Measurements from ENCODE around the gene C4B. TPM values are rescaled to one million over a fixed set of nuclear protein-coding genes. Genes with fewer than 3 reads are reported as not detected.
"Not testable (repeated sequence)": the region's sequence is repeated elsewhere in the genome, so short reads cannot be mapped to it uniquely, and the experiment has no call there.

C4B gene
- total RNA-seq, 1 experiment from 2014 or later, result 2.7 TPM

DNA sequence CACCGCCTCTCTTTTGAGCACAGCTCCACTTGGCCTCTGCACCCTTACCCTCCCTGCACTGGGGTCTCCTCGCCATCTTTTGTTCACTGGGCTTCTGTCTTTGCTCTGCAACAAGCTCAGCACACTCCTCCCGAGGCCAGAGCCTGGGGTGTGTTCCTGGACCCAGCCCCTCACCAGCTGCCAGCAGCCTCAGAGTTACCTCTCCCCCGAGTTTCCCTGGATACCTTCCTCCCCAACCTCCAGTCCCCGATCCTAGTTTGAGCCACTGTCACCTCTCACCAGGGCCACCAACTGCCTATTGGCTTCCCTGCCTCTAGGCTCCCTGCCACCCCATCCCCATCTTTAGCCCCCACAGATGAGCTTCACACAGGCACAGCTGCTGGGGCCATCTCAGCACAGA lies 36.0 kb downstream of the C4B start:
- Histone ChIP-seq H4K91ac (ENCODE audit: insufficient read length, low read depth, low read length) (no peak overlapping the region), H2BK5ac (ENCODE audit: insufficient read length, low read length) (no peak overlapping the region), H2BK20ac (ENCODE audit: low read depth, low read length, poor library complexity, severe bottlenecking) (no peak overlapping the region), H3K4me2 (ENCODE audit: insufficient read depth, insufficient read length, low read length) (no peak overlapping the region), H3K9ac (ENCODE audit: extremely low read depth, insufficient read length, low read length) (no peak overlapping the region), H3K56ac (ENCODE audit: insufficient read length, low read depth, low read length) (no peak overlapping the region), H4K5ac (ENCODE audit: insufficient read length, low read depth, low read length) (no peak overlapping the region), H3T11ph (ENCODE audit: low read length) (no peak overlapping the region), H3K23me2 (ENCODE audit: insufficient read length, low read depth, low read length, poor library complexity, severe bottlenecking) (no peaks in the 10 kb centered on the region), H3K18ac (ENCODE audit: insufficient read length, low read depth, low read length) (no peak overlapping the region), H3K27ac (ENCODE audit: insufficient read length, low read depth, low read length) (no peak overlapping the region), H3K79me2 (ENCODE audit: insufficient read depth, low read length) (no peaks in the 10 kb centered on the region), H4K20me1 (ENCODE audit: control insufficient read depth, insufficient read depth, insufficient read length) (no peaks in the 10 kb centered on the region), H2AFZ (ENCODE audit: low read length) (no peak overlapping the region), H3K79me1 (ENCODE audit: insufficient read depth, low read depth, low read length, poor library complexity, severe bottlenecking) (no peaks in the 10 kb centered on the region), H3K23ac (ENCODE audit: insufficient read length, low read depth, low read length) (no peak overlapping the region), H2BK15ac (ENCODE audit: low read depth, low read length) (no peak overlapping the region), H3K9me3 (ENCODE audit: control insufficient read depth, low read depth, low read length) (no peaks in the 10 kb centered on the region), H4K8ac (replicated peaks; ENCODE audit: insufficient read length, low read depth, low read length) (no peak overlapping the region), H3K27me3 (ENCODE audit: insufficient read depth, low read length) (no peaks in the 10 kb centered on the region), H3K4me1 (ENCODE audit: insufficient read depth, low read length) (no peaks in the 10 kb centered on the region), H3K4ac (ENCODE audit: low read depth, low read length) (no peak overlapping the region), H2BK120ac (ENCODE audit: low read depth, low read length, poor library complexity, severe bottlenecking) (no peak overlapping the region), H3K14ac (ENCODE audit: insufficient read depth, low read length) (no peak overlapping the region), H2BK12ac (ENCODE audit: insufficient read length, low read depth, low read length) (no peak overlapping the region), H2AK5ac (ENCODE audit: insufficient read length, low read length) (no peak overlapping the region)
- Mint-ChIP-seq H3K4me1 (peaks cover 2 to 11% of the 10 kb centered on the region in 2 experiments; a peak in 3 of 4 replicates), H3K9me3 (no peaks in the 10 kb centered on the region), H3K27ac (peak overlapping the region in 2 of 3 experiments; percentile 36 to 81; a peak in 3 of 7 replicates), H3K4me3 (peak overlapping the region in 1 of 2 experiments; percentile 32; a peak in 2 of 5 replicates), H3K36me3 (ENCODE audit: insufficient read depth in 1 of 3, low read depth in 3 of 3) (no peaks in the 10 kb centered on the region; a peak in 1 of 7 replicates), H3K27me3 (ENCODE audit: low read depth) (peaks cover 3% of the 10 kb centered on the region)
- peak; percentile 13 for DNase-seq
- no CpG with 5 or more reads among the region's 5 CpGs for WGBS (ENCODE audit: extremely low coverage, insufficient read length, low lambda C conversion rate)
- TF ChIP-seq, protein P1, sequence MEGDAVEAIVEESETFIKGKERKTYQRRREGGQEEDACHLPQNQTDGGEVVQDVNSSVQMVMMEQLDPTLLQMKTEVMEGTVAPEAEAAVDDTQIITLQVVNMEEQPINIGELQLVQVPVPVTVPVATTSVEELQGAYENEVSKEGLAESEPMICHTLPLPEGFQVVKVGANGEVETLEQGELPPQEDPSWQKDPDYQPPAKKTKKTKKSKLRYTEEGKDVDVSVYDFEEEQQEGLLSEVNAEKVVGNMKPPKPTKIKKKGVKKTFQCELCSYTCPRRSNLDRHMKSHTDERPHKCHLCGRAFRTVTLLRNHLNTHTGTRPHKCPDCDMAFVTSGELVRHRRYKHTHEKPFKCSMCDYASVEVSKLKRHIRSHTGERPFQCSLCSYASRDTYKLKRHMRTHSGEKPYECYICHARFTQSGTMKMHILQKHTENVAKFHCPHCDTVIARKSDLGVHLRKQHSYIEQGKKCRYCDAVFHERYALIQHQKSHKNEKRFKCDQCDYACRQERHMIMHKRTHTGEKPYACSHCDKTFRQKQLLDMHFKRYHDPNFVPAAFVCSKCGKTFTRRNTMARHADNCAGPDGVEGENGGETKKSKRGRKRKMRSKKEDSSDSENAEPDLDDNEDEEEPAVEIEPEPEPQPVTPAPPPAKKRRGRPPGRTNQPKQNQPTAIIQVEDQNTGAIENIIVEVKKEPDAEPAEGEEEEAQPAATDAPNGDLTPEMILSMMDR (conservative IDR thresholded peaks at IDR 0.05), result no peak

DNA sequence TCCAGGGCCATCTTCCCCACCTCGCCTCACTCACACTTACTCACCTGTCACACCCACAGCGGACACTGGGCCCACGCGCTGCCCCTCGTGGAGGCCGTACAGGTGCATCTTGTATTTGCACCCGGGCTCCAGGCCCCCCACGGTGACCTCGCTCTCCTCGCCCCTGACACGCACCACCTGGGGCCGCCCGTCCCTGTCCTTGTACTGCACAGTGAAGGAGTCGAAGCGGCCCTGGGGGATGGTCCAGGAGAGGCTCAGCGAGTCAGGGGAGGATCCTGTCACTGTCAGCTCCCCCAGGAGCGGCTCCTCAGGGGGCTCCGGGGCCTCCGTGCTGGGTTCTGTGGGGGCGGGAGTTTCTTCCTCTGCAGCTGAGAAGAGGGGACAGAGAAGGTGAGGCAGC lies 38.0 kb downstream of the C4B start:
- H3K27ac Mint-ChIP-seq; H2BK5ac ChIP-seq (ENCODE audit: insufficient read length, low read length); H2AFZ ChIP-seq (ENCODE audit: low read length); H2BK12ac ChIP-seq (ENCODE audit: insufficient read length, low read depth, low read length); H2BK20ac ChIP-seq (ENCODE audit: low read depth, low read length, poor library complexity, severe bottlenecking); H4K8ac ChIP-seq (replicated peaks; ENCODE audit: insufficient read length, low read depth, low read length); H3K9me3 Mint-ChIP-seq; H3K79me2 ChIP-seq (ENCODE audit: insufficient read depth, low read length); H2AK5ac ChIP-seq (ENCODE audit: insufficient read length, low read length); DNase-seq; H3K14ac ChIP-seq (ENCODE audit: insufficient read depth, low read length); H3K23me2 ChIP-seq (ENCODE audit: insufficient read length, low read depth, low read length, poor library complexity, severe bottlenecking); H3K4me1 ChIP-seq (ENCODE audit: insufficient read depth, low read length); H3K27ac ChIP-seq (ENCODE audit: insufficient read length, low read depth, low read length); H3K79me1 ChIP-seq (ENCODE audit: insufficient read depth, low read depth, low read length, poor library complexity, severe bottlenecking); H2BK15ac ChIP-seq (ENCODE audit: low read depth, low read length); H3K56ac ChIP-seq (ENCODE audit: insufficient read length, low read depth, low read length); H3K27me3 ChIP-seq (ENCODE audit: insufficient read depth, low read length); H3K4ac ChIP-seq (ENCODE audit: low read depth, low read length); H3K4me2 ChIP-seq (ENCODE audit: insufficient read depth, insufficient read length, low read length); H3K9me3 ChIP-seq (ENCODE audit: control insufficient read depth, low read depth, low read length); H3K4me1 Mint-ChIP-seq; H3T11ph ChIP-seq (ENCODE audit: low read length); H4K91ac ChIP-seq (ENCODE audit: insufficient read length, low read depth, low read length); H3K9ac ChIP-seq (ENCODE audit: extremely low read depth, insufficient read length, low read length); H4K5ac ChIP-seq (ENCODE audit: insufficient read length, low read depth, low read length); H4K20me1 ChIP-seq (ENCODE audit: control insufficient read depth, insufficient read depth, insufficient read length); H3K18ac ChIP-seq (ENCODE audit: insufficient read length, low read depth, low read length); H3K27me3 Mint-ChIP-seq (ENCODE audit: low read depth); H3K23ac ChIP-seq (ENCODE audit: insufficient read length, low read depth, low read length); H2BK120ac ChIP-seq (ENCODE audit: low read depth, low read length, poor library complexity, severe bottlenecking); H3K36me3 Mint-ChIP-seq (ENCODE audit: insufficient read depth in 1 of 3, low read depth in 3 of 3); H3K4me3 Mint-ChIP-seq: not testable (repeated sequence)
- no CpG with 5 or more reads among the region's 20 CpGs for WGBS (ENCODE audit: extremely low coverage, insufficient read length, low lambda C conversion rate)
